NCI-H146 (cell line): ENCODE data around the gene MEIOB.
"Not testable (repeated sequence)": the region's sequence is repeated elsewhere in the genome, so short reads cannot be mapped to it uniquely, and the experiment has no call there.

Experiments
- DNase-seq: peaks from one replicate; lab custom pipeline; 2025; lab: John Stamatoyannopoulos, UW

MEIOB gene, protein sequence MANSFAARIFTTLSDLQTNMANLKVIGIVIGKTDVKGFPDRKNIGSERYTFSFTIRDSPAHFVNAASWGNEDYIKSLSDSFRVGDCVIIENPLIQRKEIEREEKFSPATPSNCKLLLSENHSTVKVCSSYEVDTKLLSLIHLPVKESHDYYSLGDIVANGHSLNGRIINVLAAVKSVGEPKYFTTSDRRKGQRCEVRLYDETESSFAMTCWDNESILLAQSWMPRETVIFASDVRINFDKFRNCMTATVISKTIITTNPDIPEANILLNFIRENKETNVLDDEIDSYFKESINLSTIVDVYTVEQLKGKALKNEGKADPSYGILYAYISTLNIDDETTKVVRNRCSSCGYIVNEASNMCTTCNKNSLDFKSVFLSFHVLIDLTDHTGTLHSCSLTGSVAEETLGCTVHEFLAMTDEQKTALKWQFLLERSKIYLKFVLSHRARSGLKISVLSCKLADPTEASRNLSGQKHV

DNA sequence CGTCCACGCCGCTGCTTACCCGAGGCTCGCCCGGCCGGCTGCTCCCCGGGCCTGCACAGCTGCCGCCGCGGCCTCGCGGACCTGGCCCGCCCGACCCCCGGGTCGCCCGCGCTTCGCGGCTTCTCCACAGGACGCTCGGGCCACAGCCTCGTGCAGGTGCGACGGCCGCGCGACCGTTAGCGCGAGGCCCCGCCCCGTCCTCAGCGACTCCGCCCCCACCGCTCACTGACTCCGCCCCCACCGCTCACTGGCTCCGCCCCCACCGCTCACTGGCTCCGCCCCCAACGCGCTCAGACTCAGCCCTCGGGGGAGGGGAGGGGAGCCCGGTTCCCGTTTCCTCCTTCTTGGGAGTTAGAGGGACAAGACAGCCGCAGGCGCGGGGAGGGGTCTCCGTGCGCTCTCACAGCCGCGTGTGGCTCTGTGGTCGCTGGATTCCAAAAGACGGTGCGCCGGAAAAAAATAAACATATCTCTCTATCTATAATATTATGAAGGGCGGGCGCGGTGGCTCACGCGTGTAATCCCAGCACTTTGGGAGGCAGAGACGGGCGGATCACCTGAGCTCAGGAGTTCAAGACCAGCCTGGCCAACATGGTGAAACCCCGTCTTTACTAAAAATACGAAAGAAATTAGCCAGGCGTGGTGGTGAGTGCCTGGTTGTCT is at the start of gene MEIOB:
MEIOB (minus strand) TSS at position 191 of the 662 bp plus-strand sequence. CDS start 3,989 bp downstream, outside the sequence.
- peak; percentile 93 for DNase-seq

DNA sequence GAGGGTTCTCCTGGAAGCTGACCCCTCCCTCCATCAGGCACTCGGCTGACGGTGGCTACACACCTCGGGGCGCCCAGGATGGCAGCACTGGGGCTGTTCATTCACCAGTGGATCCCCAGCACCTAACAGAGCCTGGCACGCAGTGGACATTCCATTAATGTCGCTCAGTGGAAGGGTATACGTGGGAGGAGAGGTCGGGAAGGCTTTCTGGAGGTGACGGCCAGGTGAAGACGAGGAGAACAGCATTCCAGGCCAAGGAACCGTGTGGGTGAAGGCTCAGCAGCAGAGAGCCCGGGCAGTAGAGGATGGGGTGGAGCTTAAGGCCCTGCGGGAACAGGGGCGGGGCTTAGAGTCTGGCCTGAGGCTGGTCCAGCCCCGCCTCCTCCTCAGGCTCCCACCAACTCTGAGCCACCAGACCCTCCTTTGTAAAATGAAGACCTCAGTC is 48.8 kb upstream of the MEIOB start:
- peak; percentile 37 for DNase-seq

DNA sequence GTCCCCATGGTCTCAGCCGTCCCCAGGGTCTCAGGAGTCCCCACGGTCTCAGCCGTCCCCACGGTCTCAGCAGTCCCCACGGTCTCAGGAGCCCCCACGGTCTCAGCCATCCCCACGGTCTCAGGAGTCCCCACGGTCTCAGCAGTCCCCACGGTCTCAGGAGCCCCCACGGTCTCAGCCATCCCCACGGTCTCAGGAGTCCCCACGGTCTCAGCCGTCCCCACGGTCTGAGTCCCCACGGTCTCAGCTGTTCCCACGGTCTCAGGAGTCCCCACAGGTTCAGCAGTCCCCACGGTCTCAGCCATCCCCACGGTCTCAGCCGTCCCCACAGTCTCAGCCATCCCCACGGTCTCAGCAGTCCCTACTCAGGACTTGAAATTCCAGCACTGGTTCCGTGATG is 48.2 kb upstream of the MEIOB start:
- DNase-seq = not testable (repeated sequence)

DNA sequence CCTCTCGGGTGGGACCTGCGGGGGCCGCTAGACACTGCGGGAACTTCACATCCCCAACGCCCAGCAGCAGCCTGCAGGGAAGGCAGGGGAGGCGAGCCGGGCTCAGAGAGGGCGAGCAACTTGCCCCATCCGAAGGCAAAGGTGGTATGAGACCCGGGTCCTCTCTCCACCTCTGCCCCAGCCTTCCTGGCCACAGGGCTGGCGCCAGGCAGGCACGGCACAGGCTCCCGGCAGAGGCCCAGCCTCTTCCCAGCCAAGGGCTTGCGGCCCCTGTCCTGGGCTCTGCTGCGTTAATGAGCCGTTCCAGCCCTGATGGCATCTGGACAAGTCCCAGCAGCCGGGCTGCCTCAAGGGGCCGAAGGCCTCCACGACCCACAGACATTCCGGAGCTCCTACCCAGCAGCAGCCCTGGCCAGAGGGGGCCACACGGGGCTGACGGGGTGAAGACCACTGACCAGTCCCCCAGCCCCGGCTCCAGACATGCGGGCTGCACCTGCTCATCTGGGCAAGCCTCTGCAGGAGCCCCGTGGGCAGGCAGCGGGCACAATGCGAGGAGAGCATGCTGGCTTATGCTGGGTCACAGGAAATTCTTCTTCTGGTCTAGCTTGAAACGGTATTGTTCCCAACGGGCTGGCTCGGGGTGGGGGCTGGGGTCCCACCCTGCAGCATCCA is 47.5 kb upstream of the MEIOB start:
- no peak for DNase-seq

DNA sequence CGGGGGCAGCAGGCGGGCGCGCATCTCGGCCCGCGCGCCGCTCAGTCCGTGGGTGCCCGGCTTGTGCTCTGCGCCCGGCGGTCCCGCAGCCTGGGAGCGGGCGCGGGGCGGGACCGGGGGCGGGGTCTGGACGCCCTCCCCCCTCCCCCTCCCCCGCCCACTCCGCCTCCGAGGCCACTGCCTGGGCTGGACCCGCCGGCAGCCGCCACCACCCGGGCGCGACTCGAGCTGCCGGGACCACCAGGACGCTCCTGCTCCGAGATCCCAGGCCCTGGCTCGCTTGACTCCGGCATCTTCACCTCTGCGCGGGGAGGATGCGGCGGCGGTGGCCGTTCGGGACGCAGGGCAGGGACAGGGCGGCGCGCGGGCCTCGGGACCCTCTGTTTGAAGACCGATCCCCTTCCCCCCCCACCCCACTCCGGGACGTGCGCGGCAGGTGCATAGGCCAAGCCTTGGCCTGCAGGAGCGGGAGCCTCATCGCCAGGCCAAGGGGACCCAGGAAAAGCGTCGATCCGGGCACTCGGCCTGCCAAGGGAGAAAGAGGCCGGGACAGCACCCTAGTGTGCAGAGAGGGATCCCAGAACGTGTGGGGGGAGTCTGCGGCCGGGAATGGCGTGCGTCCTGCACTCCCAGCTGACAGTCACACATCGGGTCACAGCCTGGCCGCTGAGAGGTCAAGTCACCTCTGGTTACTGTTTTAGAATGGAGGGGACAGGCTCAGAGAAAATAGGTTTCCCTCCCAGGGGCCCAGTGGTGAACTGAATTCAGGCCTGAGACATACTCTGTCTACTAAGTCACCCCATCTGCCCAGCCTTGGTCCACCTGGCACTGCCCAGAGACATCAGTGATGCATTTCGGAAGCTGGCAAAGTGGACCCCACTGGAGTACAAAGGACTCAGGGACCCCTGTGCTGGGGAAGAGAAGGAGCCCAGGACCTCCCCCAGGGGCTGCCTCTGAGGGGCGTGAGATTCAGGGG is 46.7 kb upstream of the MEIOB start, which contains the start of gene HS3ST6:
HS3ST6 (minus strand) TSS at position 65 of the 976 bp plus-strand sequence. CDS start 92 bp downstream, outside the sequence.
- DNase-seq = peak; percentile 54

DNA sequence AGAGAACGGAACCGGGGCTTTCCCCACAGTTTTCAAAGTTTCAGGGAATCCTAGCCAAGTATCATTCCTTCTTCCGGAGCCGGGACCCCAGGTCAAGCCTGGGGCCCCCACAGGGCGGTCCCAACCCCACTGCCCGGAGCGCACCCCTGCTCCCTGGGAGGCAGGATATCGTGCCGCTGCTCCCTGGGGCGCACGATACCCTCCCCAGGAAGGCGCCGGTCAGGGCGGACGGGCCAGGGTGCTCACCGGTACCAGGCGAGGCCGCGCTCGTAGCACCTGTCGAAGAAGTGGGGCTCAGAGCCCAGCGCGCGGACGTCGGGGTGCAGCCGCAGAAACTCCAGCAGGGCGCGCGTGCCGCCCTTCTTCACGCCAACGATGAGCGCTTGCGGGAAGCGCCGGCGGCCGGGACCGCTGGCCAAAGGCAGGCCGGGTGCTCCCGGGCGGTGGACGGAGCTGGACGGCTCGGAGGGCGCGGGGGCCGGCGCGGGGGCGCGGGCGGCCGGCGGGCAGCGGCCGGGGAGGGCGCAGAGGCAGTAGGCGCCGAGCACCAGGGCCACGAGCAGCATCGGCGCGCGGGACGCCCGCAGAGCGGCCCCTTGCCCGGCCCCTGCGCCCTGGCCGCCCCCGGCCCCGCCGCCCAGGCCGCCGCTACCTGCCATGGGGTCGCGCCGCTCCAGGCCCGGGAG is 45.8 kb upstream of the MEIOB start:
- DNase-seq = no peak

DNA sequence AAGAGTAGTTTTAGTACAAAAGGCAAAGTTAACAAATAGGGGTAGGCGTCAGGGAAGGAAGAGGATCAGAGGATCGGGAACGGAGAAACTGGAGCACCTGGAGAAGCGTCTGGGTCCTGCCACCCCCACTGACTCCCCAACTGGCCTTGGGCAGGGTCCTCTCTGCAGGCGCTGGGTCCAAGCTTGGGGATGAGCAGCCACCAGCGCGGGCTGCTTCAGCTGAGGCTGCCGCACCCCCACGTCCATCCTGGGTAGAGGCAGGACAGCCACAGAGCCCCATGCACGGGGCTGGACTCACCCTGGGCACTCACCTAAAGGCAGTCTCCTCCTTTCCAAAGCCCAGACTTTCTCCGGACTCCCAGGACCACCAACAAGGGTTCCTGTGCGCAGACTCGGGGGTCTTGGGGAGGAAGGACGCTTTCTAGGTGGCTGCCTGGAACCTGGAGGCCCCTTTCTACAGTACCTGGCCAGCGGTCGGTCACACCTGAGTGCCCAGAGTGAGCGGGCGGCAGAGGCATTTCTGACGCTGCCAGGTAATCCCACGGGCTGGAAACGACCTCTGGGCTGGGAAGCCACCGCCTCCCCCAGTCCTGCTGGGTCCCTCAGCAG is 45.2 kb upstream of the MEIOB start:
- DNase-seq = peak; percentile 32

DNA sequence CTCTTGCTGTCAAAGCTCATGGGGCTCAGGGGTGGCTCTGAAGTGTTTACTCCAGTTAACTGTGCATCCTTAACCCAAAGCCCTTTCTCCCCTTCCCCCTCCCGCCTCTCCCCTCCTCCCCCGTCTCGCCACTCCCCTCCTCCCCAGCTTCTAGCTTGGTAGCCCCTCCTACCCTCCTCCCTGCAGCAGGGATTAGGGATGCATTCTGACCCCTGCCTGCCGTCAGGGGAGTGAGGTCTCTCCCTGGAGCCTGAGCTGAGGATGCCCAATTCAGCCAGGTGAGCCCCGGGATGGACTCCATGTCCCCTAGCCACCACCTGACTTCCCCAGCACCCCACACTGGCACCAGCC is 44.7 kb upstream of the MEIOB start:
- DNase-seq = no peak

DNA sequence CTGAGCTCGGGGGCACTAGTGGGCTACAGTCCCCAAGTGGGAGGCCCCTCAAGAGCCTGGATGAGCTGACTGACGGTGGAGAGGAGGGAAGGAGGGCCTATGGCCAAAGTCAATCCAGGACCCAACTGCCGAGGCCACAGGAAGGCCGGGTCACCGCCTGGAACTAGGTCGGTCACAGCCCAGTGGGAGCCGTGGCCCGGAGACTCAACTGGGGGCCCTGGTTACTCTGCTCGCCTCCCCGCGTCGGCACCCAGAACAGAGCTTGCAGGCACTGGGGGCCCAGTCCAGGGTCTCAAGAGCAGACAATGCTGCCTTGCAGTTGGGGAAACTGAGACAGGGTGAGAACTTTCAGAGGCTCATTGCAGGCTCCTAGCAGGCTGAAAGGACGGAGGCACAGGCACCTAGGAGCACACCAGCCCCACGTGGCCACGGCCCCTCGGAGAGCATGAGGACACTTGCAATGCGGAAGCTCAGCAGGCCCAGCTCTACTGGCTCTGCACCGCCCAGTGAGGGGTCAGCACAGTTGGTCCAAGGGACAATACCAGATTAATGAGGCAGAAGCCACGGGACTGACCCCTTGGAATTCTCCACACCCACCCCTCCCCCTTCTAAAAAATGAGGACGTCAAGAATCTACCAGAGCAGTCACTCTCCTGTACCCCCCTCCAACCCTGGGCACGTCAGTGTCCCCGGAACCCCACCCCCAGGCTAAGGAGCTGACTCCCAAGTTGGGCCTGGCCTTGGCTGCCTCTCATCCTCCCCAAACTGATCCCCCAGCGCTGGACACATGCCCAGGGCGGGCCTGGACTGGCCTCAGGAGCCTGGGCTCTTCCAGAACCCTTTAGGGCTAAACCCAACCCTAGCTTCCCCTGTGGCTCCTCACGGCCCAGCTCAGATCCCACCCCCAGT is 44.0 kb upstream of the MEIOB start:
- DNase-seq = no peak

DNA sequence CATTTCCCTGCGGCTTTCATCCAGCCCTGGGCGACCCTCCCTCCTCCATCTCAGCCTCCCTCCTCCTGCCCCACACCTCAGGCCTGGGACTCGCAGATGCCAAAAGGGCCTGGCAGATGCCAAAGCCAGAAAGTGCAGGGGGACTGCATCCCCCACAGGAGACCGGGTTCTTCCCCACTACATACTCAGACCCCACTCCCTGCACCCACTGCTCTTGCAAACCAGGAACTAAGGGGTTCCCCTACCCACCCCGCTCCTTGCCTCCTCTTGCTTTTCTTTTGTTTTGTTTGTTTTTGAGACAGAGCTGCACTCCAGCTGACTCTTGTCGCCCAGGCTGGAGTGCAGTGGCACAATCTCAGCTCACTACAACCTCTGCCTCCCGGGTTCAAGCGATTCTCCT is 43.0 kb upstream of the MEIOB start:
- DNase-seq = no peak

DNA sequence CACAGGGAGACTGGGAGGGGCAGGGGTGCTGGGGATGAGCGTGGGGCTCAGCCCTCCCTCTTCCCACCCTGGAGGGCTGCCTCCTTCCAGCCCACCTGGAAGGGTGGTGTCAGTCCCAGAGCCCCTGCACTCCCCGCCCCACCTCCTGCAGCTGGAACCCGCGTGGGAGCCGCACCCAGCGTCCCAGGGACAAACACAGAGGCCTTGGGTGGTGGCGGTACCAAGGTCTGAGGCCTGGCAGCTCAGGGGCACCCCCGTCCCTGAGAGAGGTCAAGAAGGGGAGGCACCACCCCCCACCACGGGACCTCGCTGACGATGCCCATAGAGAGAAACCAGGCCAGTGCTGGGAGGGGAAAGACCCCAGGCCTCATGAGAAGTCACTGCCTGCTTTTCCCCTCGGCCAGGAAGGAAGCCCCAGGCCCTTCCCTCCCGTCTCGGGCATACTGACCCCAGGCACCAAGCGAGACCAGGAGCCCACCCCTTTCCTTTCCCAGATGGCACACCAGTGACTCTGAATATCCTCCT is 42.2 kb upstream of the MEIOB start:
- DNase-seq = no peak

DNA sequence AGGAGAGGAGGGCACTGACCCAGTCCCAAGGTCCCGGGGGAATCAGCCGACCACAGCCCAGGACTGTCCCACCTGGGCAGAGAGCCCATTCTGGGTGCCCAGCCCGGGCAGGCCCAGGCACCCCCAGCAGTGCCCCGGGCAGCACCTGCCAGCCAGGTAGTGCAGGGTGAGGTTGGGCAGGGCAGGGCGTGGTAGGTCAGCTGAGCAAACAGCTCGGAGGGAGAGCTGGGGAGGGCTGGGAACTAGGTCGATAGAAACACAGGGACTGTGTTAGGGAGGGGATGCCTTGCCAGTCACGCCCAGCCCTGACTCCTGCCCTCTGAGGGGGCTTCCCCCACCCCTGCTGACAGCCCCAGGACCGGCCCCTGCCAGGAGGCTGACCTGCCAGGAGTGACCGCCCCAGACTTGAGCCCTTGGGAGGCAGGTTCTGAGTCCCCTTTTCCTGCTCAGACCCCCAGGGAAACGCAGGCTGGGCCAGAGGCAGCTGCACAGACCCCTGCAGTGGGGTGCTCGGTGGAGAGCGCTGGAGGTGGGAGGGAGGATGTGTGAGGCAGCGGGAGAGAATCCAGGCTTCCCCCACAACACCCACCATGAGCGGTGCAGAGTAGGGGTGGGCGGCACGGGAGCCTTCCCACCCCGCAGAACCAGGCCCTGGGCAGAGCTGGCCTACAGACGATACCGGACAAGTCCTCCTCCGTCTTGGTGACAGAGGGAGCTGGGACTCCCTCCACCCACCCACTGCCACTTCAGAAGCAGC is 41.5 kb upstream of the MEIOB start:
- peak; percentile 95 for DNase-seq

DNA sequence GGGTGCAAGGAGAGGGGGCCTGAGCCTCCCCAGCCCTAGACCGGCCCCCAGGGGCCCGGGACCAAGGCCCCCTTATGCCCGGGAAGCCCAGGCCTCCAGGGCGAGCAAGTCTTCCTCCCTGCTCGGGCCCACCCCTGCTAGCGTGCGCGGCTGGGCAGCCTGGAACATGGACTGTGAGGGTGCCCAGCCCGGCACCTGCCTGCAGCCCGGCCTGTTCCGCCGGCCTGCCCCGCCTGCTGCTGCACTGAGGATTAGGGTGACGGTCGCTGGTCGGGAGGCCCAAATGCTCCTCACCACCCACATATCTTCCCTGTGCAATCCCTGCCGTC is 40.2 kb upstream of the MEIOB start:
- no peak for DNase-seq

DNA sequence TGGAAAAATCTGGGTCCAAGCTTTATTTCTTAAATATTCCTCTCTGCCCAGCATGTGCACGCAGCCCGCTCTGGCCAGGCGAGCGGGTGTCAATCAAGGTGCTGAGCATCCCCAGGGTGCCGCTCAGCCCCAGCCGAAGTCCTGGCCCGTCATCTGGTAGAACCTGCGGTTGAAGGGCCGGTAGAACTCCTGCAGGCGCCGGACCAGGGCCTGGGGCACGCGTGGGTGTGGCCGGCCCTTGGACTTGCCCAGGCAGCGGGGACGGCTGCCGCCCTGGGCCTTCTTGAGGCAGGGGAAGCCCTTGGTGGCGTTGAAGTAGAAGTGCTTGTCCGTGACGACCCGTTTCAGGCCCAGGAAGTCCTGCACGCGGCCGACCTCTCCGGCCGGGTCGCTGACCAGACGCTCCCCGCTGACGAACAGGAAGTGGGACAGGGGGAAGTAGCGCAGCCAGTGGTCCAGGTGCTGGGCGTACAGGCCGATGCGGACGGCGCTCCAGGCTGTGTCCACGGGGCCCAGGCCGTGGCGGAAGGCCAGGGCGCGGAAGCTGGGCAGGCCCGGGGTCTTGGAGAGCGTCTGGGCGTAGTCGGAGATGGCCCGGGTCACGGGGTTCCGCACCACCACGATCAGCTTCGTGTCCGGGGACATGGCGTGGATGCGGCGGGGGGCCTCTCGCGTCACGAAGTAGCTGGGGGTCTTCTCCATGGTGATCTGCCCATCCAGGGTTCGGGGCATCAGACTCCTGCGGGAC is 39.7 kb upstream of the MEIOB start:
- DNase-seq = no peak

DNA sequence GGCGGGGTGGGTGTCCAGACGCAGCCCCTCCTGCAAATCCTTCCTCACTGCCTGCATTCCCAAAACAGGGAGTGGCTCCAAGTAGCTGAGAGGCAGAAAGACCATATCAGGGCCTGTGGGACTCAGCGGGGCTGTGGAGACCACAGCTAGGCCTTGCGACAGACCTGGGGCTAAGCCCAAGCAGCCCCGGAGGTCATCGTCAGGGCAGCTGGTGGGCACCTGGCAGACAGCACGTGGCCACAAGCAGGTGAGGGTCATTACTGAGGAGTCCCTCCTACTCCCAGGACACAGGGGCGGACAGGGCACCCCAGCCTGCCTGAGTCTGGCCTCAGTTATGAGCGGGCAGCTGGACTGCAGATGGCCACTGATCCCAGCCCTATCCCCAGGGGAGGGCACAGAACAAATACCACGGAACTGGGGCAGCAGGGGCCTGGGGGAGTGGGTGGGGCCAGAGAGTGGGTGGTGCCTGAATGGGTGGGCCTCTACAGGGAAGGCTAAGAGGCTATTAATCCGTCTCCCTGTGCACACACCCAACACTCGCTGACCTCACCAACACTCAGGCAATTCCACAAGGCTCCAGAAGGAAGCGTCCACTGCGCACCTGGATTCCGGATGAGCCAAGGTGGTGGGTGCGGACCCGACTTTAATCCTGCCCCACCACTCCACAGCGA is 37.7 kb upstream of the MEIOB start:
- peak; percentile 86 for DNase-seq

DNA sequence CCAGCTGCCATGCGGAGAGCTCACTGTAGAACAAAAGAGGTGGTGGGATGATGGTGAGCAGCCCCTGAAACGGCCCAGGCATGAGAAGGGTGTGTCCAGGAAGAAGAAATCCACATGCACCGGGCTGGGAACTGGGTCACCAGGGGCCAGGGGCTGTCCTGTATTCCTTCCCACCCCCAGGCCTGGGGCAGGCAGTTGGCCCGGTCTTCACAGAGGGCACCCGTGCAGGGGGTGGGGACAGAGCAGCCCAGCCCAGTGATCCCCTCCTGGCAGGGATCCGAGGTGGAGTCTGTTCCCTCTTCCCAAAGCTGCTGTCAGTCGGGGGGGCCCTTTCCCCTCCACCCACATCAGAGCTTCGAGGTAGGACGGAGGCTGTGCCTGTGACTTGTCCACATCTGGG is 37.0 kb upstream of the MEIOB start:
- DNase-seq = no peak

DNA sequence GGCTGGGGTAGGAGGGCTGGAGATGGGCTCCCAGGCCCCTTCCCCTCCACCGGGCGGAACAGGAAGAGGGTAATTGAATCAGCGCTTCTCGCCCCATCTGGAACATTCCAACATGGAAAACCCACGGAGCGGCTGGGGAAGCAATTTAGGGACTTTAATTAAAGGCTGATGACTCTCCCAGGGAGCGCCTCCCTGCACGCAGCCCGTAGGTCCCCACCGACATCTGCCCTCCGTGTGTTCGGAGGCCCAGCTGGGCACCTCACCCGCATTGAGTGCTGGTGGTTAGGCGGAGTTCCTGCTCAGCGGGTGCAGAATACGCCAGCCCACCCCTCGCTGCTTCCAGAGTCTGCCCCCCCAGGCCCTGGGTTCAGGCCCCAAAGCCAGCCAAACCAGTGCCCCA is 36.2 kb upstream of the MEIOB start:
- no peak for DNase-seq
